Chondrocyte (in vitro differentiated cells): ENCODE measurements around the gene SNAI3. TPM values are rescaled to one million over a fixed set of nuclear protein-coding genes. Genes with fewer than 3 reads are reported as not detected.
"Not testable (repeated sequence)": the region's sequence is repeated elsewhere in the genome, so short reads cannot be mapped to it uniquely, and the experiment has no call there.

Experiments used
- DNase-seq: peaks from one replicate; pipeline ENCODE4 v3.0.0; 2021; ENCODE audit warnings: mixed read lengths, low spot score
- H3K27ac Mint-ChIP-seq: one replicate; pipeline ENCODE4 v1.8.0; 2021; ENCODE audit warnings: mild to moderate bottlenecking, moderate library complexity, mixed read lengths; ENCODE audit not compliant: unreplicated experiment
- H3K27me3 Mint-ChIP-seq: 2 replicates; pipeline ENCODE4 v1.8.0; 2021; ENCODE audit warnings: low read depth, mixed read lengths
- H3K36me3 Mint-ChIP-seq: 2 replicates; pipeline ENCODE4 v1.8.0; 2021; ENCODE audit warnings: low read depth, mixed read lengths
- H3K4me1 Mint-ChIP-seq: 2 replicates; pipeline ENCODE4 v1.8.0; 2021; ENCODE audit warnings: low read depth, mild to moderate bottlenecking, mixed read lengths
- H3K4me3 Mint-ChIP-seq: one replicate; pipeline ENCODE4 v1.8.0; 2021; ENCODE audit warnings: mild to moderate bottlenecking, moderate library complexity, mixed read lengths; ENCODE audit not compliant: unreplicated experiment
- H3K9me3 Mint-ChIP-seq: 2 replicates; pipeline ENCODE4 v1.8.0; 2021; ENCODE audit warnings: low read depth, mixed read lengths
- CTCF ChIP-seq: fragments of 200-600 bp; sonication (generic); IDR thresholded peaks from 2 replicates; pipeline ENCODE4 v1.5.0; 2021; ENCODE audit warnings: antibody characterized with exemption, mild to moderate bottlenecking, moderate library complexity
- total RNA-seq: library from RNA; stranded (reverse); gene quantifications from 3 replicates; pipeline ENCODE4 v1.2.1, GENCODE V29; 2021

SNAI3 gene
- total RNA-seq, 1 donor from 2014 or later = not detected

GRCh38 chr16:88672776-88673175, 13.5 kb downstream of the SNAI3 start:
- no peaks in the 10 kb centered on the region for H3K4me1 Mint-ChIP-seq
- H3K27ac Mint-ChIP-seq = no peak overlapping the region
- TF ChIP-seq CTCF = peak; percentile 37
- H3K9me3 Mint-ChIP-seq = no peaks in the 10 kb centered on the region
- H3K27me3 Mint-ChIP-seq = no peaks in the 10 kb centered on the region
- DNase-seq = no peak
- H3K36me3 Mint-ChIP-seq = peaks cover 2% of the 10 kb centered on the region
- H3K4me3 Mint-ChIP-seq = no peak overlapping the region

GRCh38 chr16:88671806-88672205, 14.5 kb downstream of the SNAI3 start:
- no peaks in the 10 kb centered on the region for H3K27me3 Mint-ChIP-seq
- TF ChIP-seq CTCF = no peak
- H3K27ac Mint-ChIP-seq = no peak overlapping the region
- no peak overlapping the region for H3K4me3 Mint-ChIP-seq
- DNase-seq = no peak
- no peaks in the 10 kb centered on the region for H3K4me1 Mint-ChIP-seq
- H3K36me3 Mint-ChIP-seq = peaks cover 2% of the 10 kb centered on the region
- H3K9me3 Mint-ChIP-seq = no peaks in the 10 kb centered on the region

- no peak overlapping the region for H3K27ac Mint-ChIP-seq
- DNase-seq = no peak
- H3K27me3 Mint-ChIP-seq = no peaks in the 10 kb centered on the region
- no peaks in the 10 kb centered on the region for H3K36me3 Mint-ChIP-seq
- H3K9me3 Mint-ChIP-seq = no peaks in the 10 kb centered on the region
- no peak overlapping the region for H3K4me3 Mint-ChIP-seq
- no peaks in the 10 kb centered on the region for H3K4me1 Mint-ChIP-seq
- TF ChIP-seq CTCF = no peak
Observed at GRCh38 chr16:88669980-88670379, 16.3 kb downstream of the SNAI3 start.

GRCh38 chr16:88669493-88669892, 16.8 kb downstream of the SNAI3 start:
- not testable (repeated sequence) for H3K36me3 Mint-ChIP-seq, H3K9me3 Mint-ChIP-seq

GRCh38 chr16:88667461-88667860, 18.8 kb downstream of the SNAI3 start:
- H3K27ac Mint-ChIP-seq = no peak overlapping the region
- H3K4me1 Mint-ChIP-seq = peaks cover 4% of the 10 kb centered on the region
- no peak overlapping the region for H3K4me3 Mint-ChIP-seq
- no peaks in the 10 kb centered on the region for H3K27me3 Mint-ChIP-seq
- no peak for DNase-seq
- no peaks in the 10 kb centered on the region for H3K36me3 Mint-ChIP-seq
- TF ChIP-seq CTCF = no peak
- H3K9me3 Mint-ChIP-seq = no peaks in the 10 kb centered on the region

More at GRCh38 chr16:88669493-88669892, 16.8 kb downstream of the SNAI3 start:
- H3K27ac Mint-ChIP-seq, H3K4me1 Mint-ChIP-seq, H3K27me3 Mint-ChIP-seq, DNase-seq, H3K4me3 Mint-ChIP-seq: not testable (repeated sequence)

- no peak for TF ChIP-seq CTCF
- Mint-ChIP-seq H3K27me3 (no peaks in the 10 kb centered on the region), H3K36me3 (no peaks in the 10 kb centered on the region), H3K27ac (no peak overlapping the region), H3K4me1 (peaks cover 16% of the 10 kb centered on the region), H3K9me3 (no peaks in the 10 kb centered on the region), H3K4me3 (no peak overlapping the region)
- no peak for DNase-seq
Observed at GRCh38 chr16:88665570-88665969, 20.7 kb downstream of the SNAI3 start.
